Breast epithelium (tissue), 4 donors: Measurements from ENCODE around the gene ERF. TPM values are rescaled to one million over a fixed set of nuclear protein-coding genes. Genes with fewer than 3 reads are reported as not detected.
A peak's percentile ranks its signal among the peaks of the same experiment; 100 is the strongest.

Experiments used
- DNase-seq, 2 donors: peaks; one replicate each; pipeline ENCODE4 v3.0.0-alpha.2; 2019; ENCODE audit warnings: low spot score in 2 of 2
- H3K27ac ChIP-seq, 2 donors: fragments of 200-600 bp; sonication (generic) in 1 of 2; one replicate each; pipeline ENCODE4 v1.5.1; 2016 to 2019; ENCODE audit warnings: mild to moderate bottlenecking in 1 of 2
- H3K27me3 ChIP-seq, 2 donors: fragments of 200-600 bp; sonication (generic) in 1 of 2; one replicate each; pipeline versions ENCODE4 v1.5.1 to v1.6.0; 2017 to 2019; ENCODE audit warnings: control low read depth in 1 of 2, mild to moderate bottlenecking in 1 of 2
- H3K36me3 ChIP-seq: fragments of 200-600 bp; one replicate; pipeline ENCODE4 v1.5.1; 2019
- H3K4me1 ChIP-seq, 2 donors: fragments of 200-600 bp; sonication (generic); one replicate each; pipeline ENCODE4 v1.5.1; 2016 to 2019; ENCODE audit warnings: control low read depth in 1 of 2
- H3K4me3 ChIP-seq, 3 donors: fragments of 200-600 bp; sonication (generic); 1 replicate in 2 of 3; 2 replicates in 1 of 3; pipeline ENCODE4 v1.5.1; 2016 to 2019; ENCODE audit warnings: mild to moderate bottlenecking in 3 of 3, moderate library complexity in 2 of 3
- H3K9me3 ChIP-seq, 2 donors: fragments of 200-600 bp; sonication (generic) in 1 of 2; one replicate each; pipeline ENCODE4 v1.5.1; 2016 to 2019; ENCODE audit warnings: control low read depth in 1 of 2
- CTCF ChIP-seq, 3 donors: fragments of 450-650 bp; IDR thresholded peaks; one replicate each; pipeline ENCODE4 v1.5.1; 2016 to 2017; ENCODE audit warnings: antibody characterized with exemption in 3 of 3, mild to moderate bottlenecking in 3 of 3, moderate library complexity in 3 of 3
- POLR2A ChIP-seq: fragments of 450-650 bp; IDR thresholded peaks from one replicate; pipeline ENCODE4 v1.6.1; 2016; ENCODE audit warnings: antibody characterized with exemption, mild to moderate bottlenecking, moderate library complexity
- POLR2AphosphoS5 ChIP-seq, 3 donors: sonication (generic); formaldehyde crosslinking; IDR thresholded peaks; one replicate each; pipeline ENCODE4 v1.6.1; 2017; ENCODE audit warnings: antibody characterized with exemption in 3 of 3
- intact Hi-C: fragments of 100-400 bp; cut with DNase I; formaldehyde crosslinking; loops from one replicate; pipeline ENCODE4 v1.15.1; 2023; ENCODE audit warnings: low total_unique reads
- total RNA-seq, 3 donors: library from RNA; depleted of rRNA; stranded (reverse); fragments of >200 nt; gene quantifications; one replicate each; pipeline ENCODE4 v1.1.0, GENCODE V29; 2016

The ERF gene
- total RNA-seq, 3 donors from 2014 or later: 11.4 to 38.6 (median 24.3) TPM

GRCh38 chr19:42214810-42215485, 40.0 kb downstream of the ERF start:
- no peak overlapping the region for H3K27ac ChIP-seq
- H3K9me3 ChIP-seq: no peaks in the 10 kb centered on the region
- intact Hi-C loops: no loop called here
- H3K4me1 ChIP-seq: peaks cover 0 to 22% of the 10 kb centered on the region in 2 donors
- DNase-seq: no peak
- TF ChIP-seq CTCF (IDR thresholded peaks at IDR 0.05) (no peak), POLR2AphosphoS5 (IDR thresholded peaks at IDR 0.05) (no peak), POLR2A (no peak)
- no peak overlapping the region for H3K4me3 ChIP-seq
- H3K36me3 ChIP-seq: no peaks in the 10 kb centered on the region
- H3K27me3 ChIP-seq: no peaks in the 10 kb centered on the region

- DNase-seq: no peak
- intact Hi-C loops: no loop called here
- Histone ChIP-seq H3K27me3 (no peaks in the 10 kb centered on the region), H3K4me1 (peaks cover 0 to 15% of the 10 kb centered on the region in 2 donors), H3K9me3 (no peaks in the 10 kb centered on the region), H3K27ac (no peak overlapping the region), H3K4me3 (no peak overlapping the region), H3K36me3 (peaks cover 4% of the 10 kb centered on the region)
- no peak for TF ChIP-seq CTCF (IDR thresholded peaks at IDR 0.05)
- TF ChIP-seq POLR2A: no peak
- TF ChIP-seq POLR2AphosphoS5 (IDR thresholded peaks at IDR 0.05): no peak
These were observed 42.0 kb downstream of the ERF start for GRCh38 chr19:42212886-42213285.

- no peak overlapping the region for H3K4me3 ChIP-seq
- H3K27ac ChIP-seq: peak overlapping the region in 1 of 2 donors; percentile 9
- no peak for TF ChIP-seq POLR2AphosphoS5 (IDR thresholded peaks at IDR 0.05)
- TF ChIP-seq CTCF (IDR thresholded peaks at IDR 0.05): no peak
- no peak for TF ChIP-seq POLR2A
- H3K27me3 ChIP-seq: no peaks in the 10 kb centered on the region
- no peaks in the 10 kb centered on the region for H3K9me3 ChIP-seq
- no peak for DNase-seq
- H3K36me3 ChIP-seq: peaks cover 4% of the 10 kb centered on the region
- no peaks in the 10 kb centered on the region for H3K4me1 ChIP-seq
- intact Hi-C loops: no loop called here
These were observed 46.3 kb downstream of the ERF start for GRCh38 chr19:42208612-42209011.

- DNase-seq: peak in 1 of 2 donors; percentile 46
- H3K36me3 ChIP-seq: peaks cover 4% of the 10 kb centered on the region
- intact Hi-C loops: loop anchor here (2.0 kb wide), 1 partner anchor 79 kb away; no protein-coding TSS in a partner anchor
These were observed 47.1 kb downstream of the ERF start for GRCh38 chr19:42207767-42208271.

More at GRCh38 chr19:42207767-42208271, 47.1 kb downstream of the ERF start:
- no peaks in the 10 kb centered on the region for H3K27me3 ChIP-seq
- H3K27ac ChIP-seq: peak overlapping the region; percentile 44 to 59
- no peaks in the 10 kb centered on the region for H3K9me3 ChIP-seq
- no peak overlapping the region for H3K4me3 ChIP-seq
- no peak for TF ChIP-seq CTCF (IDR thresholded peaks at IDR 0.05)
- no peak for TF ChIP-seq POLR2AphosphoS5 (IDR thresholded peaks at IDR 0.05)
- no peak for TF ChIP-seq POLR2A
- H3K4me1 ChIP-seq: no peaks in the 10 kb centered on the region
